Measurements from ENCODE around the gene ATXN2.
A peak's percentile ranks its signal among the peaks of the same experiment; 100 is the strongest.

ATXN2 gene

DNA sequence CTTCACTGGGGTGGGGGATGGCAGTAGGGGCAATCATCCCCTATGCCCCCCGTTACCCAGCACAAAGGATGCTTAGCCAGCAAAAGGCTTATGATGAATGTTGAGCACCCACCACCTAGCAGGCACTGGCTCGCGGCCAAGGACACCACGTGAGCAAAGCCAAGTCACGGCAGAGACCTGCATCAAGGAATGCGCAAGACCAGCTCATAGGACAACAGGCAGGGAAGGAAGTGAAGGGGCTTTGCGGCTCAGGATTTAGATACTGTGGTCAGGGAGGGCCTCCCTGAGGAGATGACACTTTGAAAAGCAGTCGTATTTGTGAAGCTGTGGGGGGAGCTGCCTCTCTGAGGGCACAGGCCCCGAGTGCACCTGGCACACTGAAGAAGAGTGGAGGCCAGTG, 160.6 kb downstream of the ATXN2 start:
- H3K4me1 ChIP-seq, result peaks cover 0 to 43% (median 28%) of the 10 kb centered on the region in 4 donors
- no peaks in the 10 kb centered on the region for H3K27me3 ChIP-seq
- H3K4me3 ChIP-seq, result no peak overlapping the region
- no peak overlapping the region for H3K27ac ChIP-seq
- intact Hi-C loops (cut with DNase I; ENCODE audit: low total_unique reads), result no loop called here
- TF ChIP-seq, protein P1, sequence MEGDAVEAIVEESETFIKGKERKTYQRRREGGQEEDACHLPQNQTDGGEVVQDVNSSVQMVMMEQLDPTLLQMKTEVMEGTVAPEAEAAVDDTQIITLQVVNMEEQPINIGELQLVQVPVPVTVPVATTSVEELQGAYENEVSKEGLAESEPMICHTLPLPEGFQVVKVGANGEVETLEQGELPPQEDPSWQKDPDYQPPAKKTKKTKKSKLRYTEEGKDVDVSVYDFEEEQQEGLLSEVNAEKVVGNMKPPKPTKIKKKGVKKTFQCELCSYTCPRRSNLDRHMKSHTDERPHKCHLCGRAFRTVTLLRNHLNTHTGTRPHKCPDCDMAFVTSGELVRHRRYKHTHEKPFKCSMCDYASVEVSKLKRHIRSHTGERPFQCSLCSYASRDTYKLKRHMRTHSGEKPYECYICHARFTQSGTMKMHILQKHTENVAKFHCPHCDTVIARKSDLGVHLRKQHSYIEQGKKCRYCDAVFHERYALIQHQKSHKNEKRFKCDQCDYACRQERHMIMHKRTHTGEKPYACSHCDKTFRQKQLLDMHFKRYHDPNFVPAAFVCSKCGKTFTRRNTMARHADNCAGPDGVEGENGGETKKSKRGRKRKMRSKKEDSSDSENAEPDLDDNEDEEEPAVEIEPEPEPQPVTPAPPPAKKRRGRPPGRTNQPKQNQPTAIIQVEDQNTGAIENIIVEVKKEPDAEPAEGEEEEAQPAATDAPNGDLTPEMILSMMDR (IDR thresholded peaks at IDR 0.05), result no peak
- no peak for DNase-seq
- H3K36me3 ChIP-seq, result peaks cover 0 to 12% (median 8%) of the 10 kb centered on the region in 3 donors
- H3K9me3 ChIP-seq, result no peaks in the 10 kb centered on the region

DNA sequence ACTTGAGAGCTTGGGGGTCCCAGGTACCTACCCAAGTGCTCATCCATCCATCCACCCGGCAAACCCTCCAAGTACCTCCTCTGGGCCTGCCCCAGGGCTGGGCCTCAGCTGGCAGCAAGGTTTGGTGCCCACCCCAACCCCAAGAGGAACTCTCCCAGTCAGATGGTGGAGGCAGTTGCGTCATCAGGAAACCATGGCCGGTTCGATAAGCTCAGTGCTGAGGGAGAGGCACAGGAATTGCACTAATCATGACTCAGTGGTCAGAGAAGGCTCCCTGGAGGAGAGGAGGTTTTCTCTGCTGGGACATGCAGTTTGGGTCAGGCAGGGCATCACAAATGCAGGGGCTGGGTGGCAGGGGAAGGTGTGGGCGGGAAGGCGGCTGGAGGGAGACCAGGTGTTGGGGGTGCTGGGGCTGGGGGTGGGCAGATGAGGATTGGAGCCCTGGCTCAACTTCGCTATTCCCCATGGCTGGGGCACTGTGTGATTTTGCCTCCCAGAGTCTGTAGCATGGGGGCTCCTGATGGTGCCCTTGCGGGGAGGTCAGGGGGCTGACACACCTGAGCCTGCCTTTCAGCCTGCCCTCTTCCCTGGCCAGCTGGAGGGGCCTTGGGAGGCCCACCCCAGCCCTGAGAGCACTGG, 161.2 kb downstream of the ATXN2 start:
- H3K36me3 ChIP-seq, result peaks cover 0 to 7% (median 6%) of the 10 kb centered on the region in 3 donors
- intact Hi-C loops (cut with DNase I; ENCODE audit: low total_unique reads), result no loop called here
- H3K4me1 ChIP-seq, result peaks cover 0 to 47% (median 28%) of the 10 kb centered on the region in 4 donors
- no peaks in the 10 kb centered on the region for H3K9me3 ChIP-seq
- H3K4me3 ChIP-seq, result no peak overlapping the region
- DNase-seq, result peak; percentile 76 to 83
- H3K27me3 ChIP-seq, result no peaks in the 10 kb centered on the region
- H3K27ac ChIP-seq, result no peak overlapping the region
- TF ChIP-seq, protein P1 (IDR thresholded peaks at IDR 0.05), result no peak

DNA sequence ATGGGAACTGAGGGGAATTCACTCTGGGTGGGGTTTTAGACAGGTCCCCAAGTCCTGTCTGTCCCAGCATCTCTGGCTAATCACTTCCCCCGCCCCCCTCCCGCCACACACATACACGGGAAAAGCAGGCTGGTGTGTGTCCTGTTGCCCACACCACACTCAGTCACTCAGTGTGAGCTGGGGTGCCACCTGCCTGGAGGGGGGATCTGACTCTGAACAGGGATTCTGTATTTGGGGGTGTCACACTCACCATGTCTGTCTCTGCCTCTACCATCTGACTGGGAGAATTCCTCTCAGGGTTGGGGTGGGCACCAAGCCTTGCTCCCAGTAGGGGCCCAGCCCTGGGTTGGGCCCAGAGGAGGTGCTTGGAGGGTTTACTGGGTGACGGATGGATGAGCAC, 162.3 kb downstream of the ATXN2 start:
- Histone ChIP-seq H3K36me3 (no peaks in the 10 kb centered on the region), H3K4me1 (peaks cover 0 to 58% (median 32%) of the 10 kb centered on the region in 4 donors), H3K4me3 (no peak overlapping the region), H3K9me3 (no peaks in the 10 kb centered on the region), H3K27ac (no peak overlapping the region), H3K27me3 (no peaks in the 10 kb centered on the region)
- intact Hi-C loops (cut with DNase I; ENCODE audit: low total_unique reads), result no loop called here
- no peak for DNase-seq
- TF ChIP-seq, protein P1 (IDR thresholded peaks at IDR 0.05), result no peak

DNA sequence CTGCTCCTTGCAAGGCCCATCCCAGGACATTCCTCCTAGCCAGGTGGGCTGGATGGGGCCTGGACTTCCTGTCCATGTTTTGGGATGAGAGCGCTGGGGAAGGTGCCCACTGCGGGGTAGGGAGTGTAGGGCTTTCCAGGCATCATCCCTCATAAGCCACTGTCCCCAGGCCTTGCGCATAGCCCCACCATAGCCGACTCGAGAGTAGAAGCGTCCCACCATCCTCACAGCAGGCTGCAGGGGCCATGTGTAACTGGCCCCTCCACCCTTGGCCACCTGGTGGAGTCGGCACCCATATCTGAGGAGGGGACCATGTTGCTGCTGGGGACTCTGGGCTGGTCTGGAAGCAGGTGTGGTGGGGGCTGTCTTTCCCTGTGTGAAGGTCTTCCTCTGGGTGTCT, 162.8 kb downstream of the ATXN2 start:
- Histone ChIP-seq H3K36me3 (no peaks in the 10 kb centered on the region), H3K27ac (no peak overlapping the region), H3K27me3 (no peaks in the 10 kb centered on the region), H3K4me3 (no peak overlapping the region), H3K9me3 (no peaks in the 10 kb centered on the region), H3K4me1 (peaks cover 0 to 63% (median 33%) of the 10 kb centered on the region in 4 donors)
- TF ChIP-seq, protein P1 (IDR thresholded peaks at IDR 0.05), result no peak
- intact Hi-C loops (cut with DNase I; ENCODE audit: low total_unique reads), result no loop called here
- DNase-seq, result peak in 1 of 2 donors; percentile 18

DNA sequence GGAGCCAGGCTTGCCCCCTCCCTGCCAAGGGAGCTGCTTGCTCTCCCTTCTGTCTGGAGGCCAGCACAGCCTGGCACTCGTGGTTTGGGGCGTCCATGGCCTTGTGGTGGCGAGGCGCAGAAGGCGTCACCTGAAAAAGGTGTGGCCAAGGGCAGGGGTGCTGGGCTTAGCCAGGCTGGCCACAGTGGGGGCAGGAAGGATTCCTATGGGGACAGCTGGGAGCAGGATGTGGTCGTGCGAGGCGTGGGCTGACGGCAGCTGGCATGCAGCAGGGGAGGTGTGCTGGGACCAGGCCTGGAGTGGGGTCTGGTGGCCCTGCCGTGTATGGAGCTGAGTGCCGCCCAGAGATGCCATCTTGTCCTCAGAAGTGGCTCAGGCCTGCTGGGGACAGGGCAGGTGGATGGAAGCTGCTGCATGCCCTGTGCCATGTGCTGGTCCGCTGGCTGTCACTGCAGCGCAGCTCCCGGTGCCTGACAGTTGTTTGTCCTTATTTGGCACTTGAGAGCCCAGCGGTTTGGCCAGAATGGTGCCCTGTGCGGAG, 163.4 kb downstream of the ATXN2 start:
- H3K36me3 ChIP-seq, result no peaks in the 10 kb centered on the region
- intact Hi-C loops (cut with DNase I; ENCODE audit: low total_unique reads), result no loop called here
- H3K4me1 ChIP-seq, result peaks cover 0 to 69% (median 38%) of the 10 kb centered on the region in 4 donors
- H3K27ac ChIP-seq, result peak overlapping the region in 1 of 2 donors; percentile 5
- TF ChIP-seq, protein P1 (IDR thresholded peaks at IDR 0.05), result no peak
- DNase-seq, result peak in 1 of 2 donors; percentile 19
- no peaks in the 10 kb centered on the region for H3K9me3 ChIP-seq
- no peak overlapping the region for H3K4me3 ChIP-seq
- no peaks in the 10 kb centered on the region for H3K27me3 ChIP-seq
